K562 (cell line): ENCODE results near the gene CCDC68. TPM values are rescaled to one million over a fixed set of nuclear protein-coding genes. Genes with fewer than 3 reads are reported as not detected.

Experiments
- ATAC-seq: fragments of 200-7000 bp; cut with Tn5 transposase; 3 replicates; pipeline ENCODE4 v1.9.1; 2020; ENCODE audit warnings: moderate library complexity
- BruUV-seq: library from RNA; stranded (reverse); fragments of 400-500 nt; replicated peaks from 2 replicates; lab custom pipeline; 2021; lab: Mats Ljungman, UMichigan
- CTCF ChIA-PET: fragments of 300-600 bp; formaldehyde crosslinking; extraction: SDS; loops from one replicate; lab custom pipeline; 2021; ENCODE audit warnings: low intra/inter-chr PET ratio; lab: Yijun Ruan, JAX
- POLR2A ChIA-PET: fragments of 300-600, 350-650 bp; sonication (Branson Sonifier 250); formaldehyde crosslinking; extraction: SDS; loops from one replicate; lab custom pipeline; 2021; ENCODE audit warnings: antibody characterized with exemption, inconsistent platforms; lab: Yijun Ruan, JAX
- DNase-seq, 4 experiments: peaks; one replicate each; pipeline versions ENCODE4 v3.0.0 to v3.0.0-alpha.2; 2011 to 2018; ENCODE audit warnings: low spot score in 3 of 4, mixed read lengths in 3 of 4; ENCODE audit errors: extremely low read depth in 1 of 4
- FAIRE-seq: peaks from 2 replicates; lab custom pipeline; 2011; peaks lifted over from hg19 to GRCh38; lab: Jason Lieb, UNC
- H2AFZ ChIP-seq: 2 replicates; pipeline ENCODE4 v1.6.0; 2011; ENCODE audit warnings: low read depth, low read length, control low read depth, inconsistent platforms
- H3K27ac ChIP-seq: fragments of 200-600 bp; 3 replicates; pipeline ENCODE4 v1.8.0; 2011; ENCODE audit warnings: low read depth, mild to moderate bottlenecking, control low read depth, inconsistent platforms, low read length, moderate library complexity, mixed read lengths; ENCODE audit errors: extremely low read depth
- H3K27me3 ChIP-seq, 2 experiments: fragments of 300-600 bp in 1 of 2; 2 replicates in 1 of 2; 3 replicates in 1 of 2; pipeline versions ENCODE4 v1.6.0 to v1.8.0; 2011; ENCODE audit warnings: inconsistent platforms in 2 of 2, low read length in 2 of 2, mild to moderate bottlenecking in 1 of 2, mixed read lengths in 1 of 2, moderate library complexity in 1 of 2; ENCODE audit not compliant: control insufficient read depth in 2 of 2, insufficient read depth in 2 of 2
- H3K36me3 ChIP-seq: fragments of 300-600 bp; 3 replicates; pipeline ENCODE4 v1.8.0; 2011; ENCODE audit warnings: mild to moderate bottlenecking, low read length, inconsistent platforms; ENCODE audit not compliant: control insufficient read depth, insufficient read depth
- H3K4me1 ChIP-seq, 2 experiments: fragments of 200-600 bp in 1 of 2; replicated peaks in 1 of 2; 2 replicates in 1 of 2; 3 replicates in 1 of 2; pipeline versions ENCODE4 v1.5.1 to v1.8.0; 2011; ENCODE audit warnings: inconsistent platforms in 2 of 2, low read length in 2 of 2, mild to moderate bottlenecking in 1 of 2, mixed read lengths in 1 of 2, moderate library complexity in 1 of 2; ENCODE audit not compliant: control insufficient read depth in 2 of 2, insufficient read depth in 2 of 2
- H3K4me2 ChIP-seq: 2 replicates; pipeline ENCODE4 v1.6.1; 2011; ENCODE audit warnings: low read length, control low read depth, inconsistent platforms, mixed read lengths; ENCODE audit not compliant: insufficient read depth
- H3K4me3 ChIP-seq: fragments of 200-600 bp; sonication (generic), shearing (Covaris generic); 2 replicates; pipeline ENCODE4 v1.5.1; 2016; ENCODE audit warnings: control low read depth, inconsistent platforms
- H3K79me2 ChIP-seq: fragments of 200-600 bp; 3 replicates; pipeline ENCODE4 v1.8.0; 2011; ENCODE audit warnings: low read length, inconsistent platforms; ENCODE audit not compliant: control insufficient read depth, insufficient read depth
- H3K9ac ChIP-seq, 2 experiments: 2 replicates each; pipeline versions ENCODE4 v1.6.0 to v1.6.1; 2011; ENCODE audit warnings: low read depth in 2 of 2, low read length in 2 of 2, control low read depth in 1 of 2, inconsistent platforms in 1 of 2, mild to moderate bottlenecking in 1 of 2, mixed read lengths in 1 of 2; ENCODE audit not compliant: insufficient read depth in 1 of 2
- H3K9me1 ChIP-seq: one replicate; pipeline ENCODE4 v1.6.0; 2011; ENCODE audit warnings: inconsistent platforms, mild to moderate bottlenecking, low read length, moderate library complexity; ENCODE audit not compliant: control insufficient read depth, insufficient read depth
- H3K9me3 ChIP-seq: replicated peaks from 2 replicates; pipeline ENCODE4 v1.5.1; 2011; ENCODE audit warnings: low read depth, low read length, inconsistent platforms; ENCODE audit not compliant: control insufficient read depth, insufficient read depth
- H4K20me1 ChIP-seq: replicated peaks from 2 replicates; pipeline ENCODE4 v1.6.1; 2011; ENCODE audit warnings: low read length, inconsistent platforms, mixed read lengths; ENCODE audit not compliant: control insufficient read depth, insufficient read depth
- NR2C1 ChIP-seq, 2 experiments: fragments of 450-650 bp; IDR thresholded peaks; 2 replicates each; pipeline ENCODE4 v1.6.1; 2017; ENCODE audit warnings: mild to moderate bottlenecking in 2 of 2, antibody characterized with exemption in 1 of 2, inconsistent platforms in 1 of 2, missing compliant biosample characterization in 1 of 2, missing genetic modification characterization in 1 of 2
- STAG1 ChIP-seq: sonication (generic); formaldehyde crosslinking; IDR thresholded peaks from 2 replicates; pipeline ENCODE4 v1.5.0; 2020; ENCODE audit warnings: missing genetic modification reagents, borderline replicate concordance
- TCFL5 ChIP-seq: fragments of 250-450 bp; sonication (Bioruptor Pico); conservative IDR thresholded peaks from 2 replicates; pipeline ENCODE4 v1.6.1; 2021; ENCODE audit warnings: mild to moderate bottlenecking, moderate library complexity, matching md5 sums
- TEAD4 ChIP-seq, 2 experiments: sonication (generic) in 1 of 2; formaldehyde crosslinking in 1 of 2; IDR thresholded peaks; 2 replicates each; pipeline versions ENCODE4 v1.6.1 to v1.8.0; 2012 to 2022; ENCODE audit warnings: borderline replicate concordance in 1 of 2, inconsistent platforms in 1 of 2, low read length in 1 of 2, mild to moderate bottlenecking in 1 of 2, missing genetic modification reagents in 1 of 2
- ZBTB7A ChIP-seq: IDR thresholded peaks from 2 replicates; pipeline ENCODE4 v1.6.1; 2011; ENCODE audit warnings: low read depth, mild to moderate bottlenecking, low read length, moderate library complexity, borderline replicate concordance; ENCODE audit not compliant: control insufficient read depth
- ZNF184 ChIP-seq: sonication (generic); formaldehyde crosslinking; IDR thresholded peaks from 2 replicates; pipeline ENCODE4 v1.5.0; 2020; ENCODE audit warnings: missing genetic modification reagents
- ZNF592 ChIP-seq: fragments of 450-650 bp; IDR thresholded peaks from 2 replicates; pipeline ENCODE4 v1.6.1; 2017; ENCODE audit warnings: antibody characterized with exemption, mild to moderate bottlenecking
- in situ Hi-C: fragments of 300-500 bp; cut with MboI; formaldehyde crosslinking; loops from 4 replicates; pipeline ENCODE4 v1.15.0; 2018; ENCODE audit warnings: inconsistent platforms, mixed read lengths
- intact Hi-C: fragments of 100-400 bp; cut with micrococcal nuclease; formaldehyde crosslinking; loops from 2 replicates; pipeline ENCODE4 v1.14.2; 2022
- polyA plus RNA-seq, 8 experiments: library from polyadenylated mRNA; depleted of rRNA in 4 of 8; stranded (reverse) in 5 of 8; unstranded in 3 of 8; fragments of >200 nt; fragmentation: Nextera tagmentation in 2 of 8; fragmentation: Illumina TruSeq in 1 of 8; extraction: Ambion mirVana in 2 of 8; extraction: Trizol in 1 of 8; gene quantifications; 2 replicates each; pipeline versions ENCODE4 v1.2.1 to v1.2.3, GENCODE V29; 2011 to 2014; ENCODE audit warnings: inconsistent platforms in 1 of 8, missing spikeins in 1 of 8
- total RNA-seq, 7 experiments: library from RNA; depleted of rRNA in 6 of 7; stranded (reverse); fragments of >200 nt in 6 of 7; fragmentation: Illumina TruSeq in 2 of 7; extraction: Trizol in 2 of 7; gene quantifications; 2 replicates each; pipeline versions ENCODE4 v1.2.1 to v1.2.3, GENCODE V29; 2011 to 2021; ENCODE audit warnings: low replicate concordance in 1 of 7

Gene CCDC68
- total and polyA plus RNA-seq, 9 of the 15 experiments (the other 6 are each of a cell fraction or from before 2014, with no cell fraction given), result 0.28 to 4.5 (median 1.4) TPM

- Histone ChIP-seq H3K36me3 (no peaks in the 10 kb centered on the region), H3K9me3 (no peaks in the 10 kb centered on the region), H2AFZ (no peak overlapping the region), H3K4me2 (no peak overlapping the region), H3K79me2 (no peaks in the 10 kb centered on the region), H3K4me1 (no peaks in the 10 kb centered on the region), H3K9me1 (no peaks in the 10 kb centered on the region), H3K27me3 (no peaks in the 10 kb centered on the region), H3K9ac (no peak overlapping the region), H3K27ac (no peak overlapping the region)
- FAIRE-seq (no peak), DNase-seq (no peak), ATAC-seq (no peak)
- POLR2A ChIA-PET, result no interaction called here
- intact Hi-C loops (no loop called here), in situ Hi-C loops (no loop called here)
- BruUV-seq, result no TSS peak
- CTCF ChIA-PET, result no interaction called here
- TF ChIP-seq ZNF184 (CRISPR knock-in tag) (no peak), TCFL5 (CRISPR knock-in tag) (no peak), NR2C1 (IDR thresholded peaks at IDR 0.05) (no peak), NR2C1 (tag; IDR thresholded peaks at IDR 0.05) (no peak), ZBTB7A (no peak), ZNF592 (no peak), TEAD4 (IDR thresholded peaks at IDR 0.05; ENCODE audit: low read length) (no peak), TEAD4 (CRISPR knock-in tag; IDR thresholded peaks at IDR 0.05; ENCODE audit: borderline replicate concordance) (no peak), STAG1 (CRISPR knock-in tag) (no peak)
- TF ChIP-seq, all 486 proteins: peak for 0
- Histone ChIP-seq H3K4me3 (no peak overlapping the region), H4K20me1 (no peaks in the 10 kb centered on the region)
Measured at GRCh38 chr18:54899500-54899899, 59.8 kb downstream of the CCDC68 start.
